SK-N-SH treated with all-trans-retinoic acid at 6 μM for 48 hours (cell line): ENCODE data around the gene USP24.

Source experiments
- ARNTL ChIP-seq: fragments of 450-650 bp; formaldehyde crosslinking; IDR thresholded peaks from 2 replicates; pipeline ENCODE4 v1.5.0; 2020; ENCODE audit warnings: low read depth, mild to moderate bottlenecking, moderate library complexity, borderline replicate concordance
- BACH2 ChIP-seq: fragments of 250-450 bp; sonication (Bioruptor Pico); IDR thresholded peaks from 2 replicates; pipeline ENCODE4 v1.9.0; 2021; ENCODE audit warnings: mild to moderate bottlenecking, borderline replicate concordance
- GLIS3 ChIP-seq: fragments of 250-450 bp; sonication (Bioruptor Pico); IDR thresholded peaks from 2 replicates; pipeline ENCODE4 v1.5.0; 2020; ENCODE audit warnings: mild to moderate bottlenecking, moderate library complexity
- OSR1 ChIP-seq: fragments of 250-450 bp; sonication (Bioruptor Pico); IDR thresholded peaks from 2 replicates; pipeline ENCODE4 v1.8.0; 2022; ENCODE audit warnings: moderate library complexity, mild to moderate bottlenecking, inconsistent platforms
- PATZ1 ChIP-seq: fragments of 250-450 bp; sonication (Bioruptor Pico); IDR thresholded peaks from 2 replicates; pipeline ENCODE4 v1.8.0; 2020; ENCODE audit warnings: mild to moderate bottlenecking, moderate library complexity, borderline replicate concordance
- PPARA ChIP-seq: fragments of 250-450 bp; sonication (Bioruptor Pico); IDR thresholded peaks from 2 replicates; pipeline ENCODE4 v1.5.0; 2020; ENCODE audit warnings: mild to moderate bottlenecking, borderline replicate concordance
- ZFP3 ChIP-seq: fragments of 250-450 bp; sonication (Bioruptor Pico); IDR thresholded peaks from 2 replicates; pipeline ENCODE4 v1.5.0; 2020; ENCODE audit warnings: mild to moderate bottlenecking, moderate library complexity
- ZFP30 ChIP-seq: fragments of 450-650 bp; formaldehyde crosslinking; IDR thresholded peaks from 2 replicates; pipeline ENCODE4 v1.5.0; 2022; ENCODE audit warnings: mild to moderate bottlenecking, moderate library complexity
- TF ChIP-seq, protein P1 (sequence below): fragments of 250-450 bp; sonication (Bioruptor Pico); IDR thresholded peaks from 2 replicates; pipeline ENCODE4 v1.8.0; 2021; ENCODE audit warnings: low read depth, mild to moderate bottlenecking, moderate library complexity, borderline replicate concordance
- TF ChIP-seq, protein P2 (sequence below): fragments of 250-450 bp; sonication (Bioruptor Pico); IDR thresholded peaks from 2 replicates; pipeline ENCODE4 v1.5.1; 2020; ENCODE audit warnings: low read depth, mild to moderate bottlenecking, moderate library complexity
- TF ChIP-seq, protein P3 (sequence below): fragments of 250-450 bp; sonication (Bioruptor Pico); IDR thresholded peaks from 2 replicates; pipeline ENCODE4 v1.5.0; 2020; ENCODE audit warnings: mild to moderate bottlenecking, moderate library complexity

DNA sequence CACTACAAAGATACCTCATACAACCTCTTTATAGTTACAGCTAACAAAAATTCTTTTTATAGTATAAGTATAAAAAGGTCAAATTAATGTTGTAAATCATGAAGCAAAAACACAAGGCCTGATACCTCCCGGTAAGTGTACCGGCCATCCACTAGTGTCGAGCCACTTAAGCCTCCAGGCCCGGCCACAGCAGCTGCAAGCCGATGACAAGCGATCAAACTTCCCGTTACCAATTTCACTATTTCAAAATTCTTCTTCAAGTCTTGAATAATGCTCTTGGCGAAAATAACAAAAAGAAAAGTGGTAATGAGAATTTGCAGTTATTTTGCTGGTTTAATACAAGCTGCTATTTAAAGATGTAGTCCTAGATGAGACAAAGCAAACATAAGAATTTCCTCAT, 67.6 kb downstream of the USP24 start:
- TF ChIP-seq, protein P1, sequence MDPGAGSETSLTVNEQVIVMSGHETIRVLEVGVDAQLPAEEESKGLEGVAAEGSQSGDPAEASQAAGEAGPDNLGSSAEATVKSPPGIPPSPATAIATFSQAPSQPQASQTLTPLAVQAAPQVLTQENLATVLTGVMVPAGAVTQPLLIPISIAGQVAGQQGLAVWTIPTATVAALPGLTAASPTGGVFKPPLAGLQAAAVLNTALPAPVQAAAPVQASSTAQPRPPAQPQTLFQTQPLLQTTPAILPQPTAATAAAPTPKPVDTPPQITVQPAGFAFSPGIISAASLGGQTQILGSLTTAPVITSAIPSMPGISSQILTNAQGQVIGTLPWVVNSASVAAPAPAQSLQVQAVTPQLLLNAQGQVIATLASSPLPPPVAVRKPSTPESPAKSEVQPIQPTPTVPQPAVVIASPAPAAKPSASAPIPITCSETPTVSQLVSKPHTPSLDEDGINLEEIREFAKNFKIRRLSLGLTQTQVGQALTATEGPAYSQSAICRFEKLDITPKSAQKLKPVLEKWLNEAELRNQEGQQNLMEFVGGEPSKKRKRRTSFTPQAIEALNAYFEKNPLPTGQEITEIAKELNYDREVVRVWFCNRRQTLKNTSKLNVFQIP (CRISPR knock-in tag): no peak
- no peak for TF ChIP-seq PATZ1
- TF ChIP-seq ZFP30: no peak
- TF ChIP-seq ZFP3: no peak
- no peak for TF ChIP-seq PPARA (CRISPR knock-in tag)
- no peak for TF ChIP-seq ARNTL (CRISPR knock-in tag)
- no peak for TF ChIP-seq BACH2 (CRISPR knock-in tag)
- no peak for TF ChIP-seq GLIS3
- TF ChIP-seq, protein P2, sequence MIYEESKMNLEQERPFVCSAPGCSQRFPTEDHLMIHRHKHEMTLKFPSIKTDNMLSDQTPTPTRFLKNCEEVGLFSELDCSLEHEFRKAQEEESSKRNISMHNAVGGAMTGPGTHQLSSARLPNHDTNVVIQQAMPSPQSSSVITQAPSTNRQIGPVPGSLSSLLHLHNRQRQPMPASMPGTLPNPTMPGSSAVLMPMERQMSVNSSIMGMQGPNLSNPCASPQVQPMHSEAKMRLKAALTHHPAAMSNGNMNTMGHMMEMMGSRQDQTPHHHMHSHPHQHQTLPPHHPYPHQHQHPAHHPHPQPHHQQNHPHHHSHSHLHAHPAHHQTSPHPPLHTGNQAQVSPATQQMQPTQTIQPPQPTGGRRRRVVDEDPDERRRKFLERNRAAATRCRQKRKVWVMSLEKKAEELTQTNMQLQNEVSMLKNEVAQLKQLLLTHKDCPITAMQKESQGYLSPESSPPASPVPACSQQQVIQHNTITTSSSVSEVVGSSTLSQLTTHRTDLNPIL (CRISPR knock-in tag): no peak
- TF ChIP-seq, protein P3, sequence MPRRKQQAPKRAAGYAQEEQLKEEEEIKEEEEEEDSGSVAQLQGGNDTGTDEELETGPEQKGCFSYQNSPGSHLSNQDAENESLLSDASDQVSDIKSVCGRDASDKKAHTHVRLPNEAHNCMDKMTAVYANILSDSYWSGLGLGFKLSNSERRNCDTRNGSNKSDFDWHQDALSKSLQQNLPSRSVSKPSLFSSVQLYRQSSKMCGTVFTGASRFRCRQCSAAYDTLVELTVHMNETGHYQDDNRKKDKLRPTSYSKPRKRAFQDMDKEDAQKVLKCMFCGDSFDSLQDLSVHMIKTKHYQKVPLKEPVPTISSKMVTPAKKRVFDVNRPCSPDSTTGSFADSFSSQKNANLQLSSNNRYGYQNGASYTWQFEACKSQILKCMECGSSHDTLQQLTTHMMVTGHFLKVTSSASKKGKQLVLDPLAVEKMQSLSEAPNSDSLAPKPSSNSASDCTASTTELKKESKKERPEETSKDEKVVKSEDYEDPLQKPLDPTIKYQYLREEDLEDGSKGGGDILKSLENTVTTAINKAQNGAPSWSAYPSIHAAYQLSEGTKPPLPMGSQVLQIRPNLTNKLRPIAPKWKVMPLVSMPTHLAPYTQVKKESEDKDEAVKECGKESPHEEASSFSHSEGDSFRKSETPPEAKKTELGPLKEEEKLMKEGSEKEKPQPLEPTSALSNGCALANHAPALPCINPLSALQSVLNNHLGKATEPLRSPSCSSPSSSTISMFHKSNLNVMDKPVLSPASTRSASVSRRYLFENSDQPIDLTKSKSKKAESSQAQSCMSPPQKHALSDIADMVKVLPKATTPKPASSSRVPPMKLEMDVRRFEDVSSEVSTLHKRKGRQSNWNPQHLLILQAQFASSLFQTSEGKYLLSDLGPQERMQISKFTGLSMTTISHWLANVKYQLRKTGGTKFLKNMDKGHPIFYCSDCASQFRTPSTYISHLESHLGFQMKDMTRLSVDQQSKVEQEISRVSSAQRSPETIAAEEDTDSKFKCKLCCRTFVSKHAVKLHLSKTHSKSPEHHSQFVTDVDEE: no peak
- no peak for TF ChIP-seq OSR1 (CRISPR knock-in tag)
